UCSD-AML1 (cell line): ENCODE results near the gene RFC2.

Source experiments
- DNase-seq: peaks from one replicate; lab custom pipeline; 2025; ENCODE audit not compliant: unreplicated experiment; lab: John Stamatoyannopoulos, UW

RFC2 gene

DNA sequence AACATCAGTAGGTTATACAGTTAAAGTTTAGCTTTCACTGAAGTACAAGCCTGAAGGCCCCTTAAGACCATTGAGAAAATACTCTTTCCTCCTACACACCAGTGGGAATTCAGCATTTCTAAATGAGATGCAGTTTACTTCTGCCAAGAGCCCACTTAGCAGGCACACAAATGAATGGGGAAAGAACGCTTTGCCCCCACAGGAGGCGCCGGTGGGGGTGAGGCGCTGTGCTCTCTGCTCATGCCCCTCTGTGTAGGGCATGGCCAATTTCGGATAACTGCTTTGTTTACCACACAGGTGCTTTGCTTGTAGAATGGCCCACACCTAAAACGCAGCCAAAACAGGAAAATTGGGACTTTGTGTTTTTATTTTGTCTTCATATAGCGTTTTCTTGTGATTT lies 60.3 kb downstream of the RFC2 start:
- DNase-seq: no peak

DNA sequence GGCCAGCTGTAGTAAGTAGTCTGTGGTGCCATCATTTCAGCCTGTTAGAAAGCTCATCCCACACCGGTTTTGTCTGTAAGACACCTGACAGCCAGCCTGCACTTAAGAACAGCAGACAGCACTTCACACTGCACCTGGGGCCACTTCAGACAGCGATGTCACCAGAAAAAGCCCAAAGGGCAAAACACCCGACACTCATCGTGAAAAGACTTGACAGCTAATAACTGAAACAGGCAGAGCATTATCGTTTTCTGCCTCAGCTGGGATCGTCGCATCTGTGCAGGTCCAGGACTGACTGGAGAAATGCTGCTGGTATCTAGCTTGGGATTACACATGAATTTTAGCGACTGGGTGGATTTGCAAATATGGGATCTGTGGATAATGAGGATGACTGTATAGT lies 61.1 kb downstream of the RFC2 start:
- no peak for DNase-seq

DNA sequence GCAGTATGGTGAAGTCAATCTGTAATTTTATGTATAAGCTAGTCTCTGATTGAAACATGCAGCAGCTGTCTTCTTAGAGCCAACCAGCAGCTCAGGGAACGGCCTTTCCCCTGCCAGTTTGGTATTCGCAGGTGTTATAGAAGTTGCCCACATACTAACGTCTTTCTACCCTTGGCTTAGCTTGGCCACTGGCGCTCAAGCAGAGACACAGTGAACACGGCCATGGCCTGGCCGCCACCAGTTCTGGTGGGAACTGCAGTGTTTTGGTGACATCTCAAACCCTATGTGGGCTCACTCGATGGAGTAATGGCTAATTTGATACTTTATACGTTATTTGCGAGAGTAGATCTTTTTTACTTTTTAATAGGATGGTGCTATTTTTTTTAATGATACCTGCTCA lies 63.0 kb downstream of the RFC2 start:
- DNase-seq: no peak

DNA sequence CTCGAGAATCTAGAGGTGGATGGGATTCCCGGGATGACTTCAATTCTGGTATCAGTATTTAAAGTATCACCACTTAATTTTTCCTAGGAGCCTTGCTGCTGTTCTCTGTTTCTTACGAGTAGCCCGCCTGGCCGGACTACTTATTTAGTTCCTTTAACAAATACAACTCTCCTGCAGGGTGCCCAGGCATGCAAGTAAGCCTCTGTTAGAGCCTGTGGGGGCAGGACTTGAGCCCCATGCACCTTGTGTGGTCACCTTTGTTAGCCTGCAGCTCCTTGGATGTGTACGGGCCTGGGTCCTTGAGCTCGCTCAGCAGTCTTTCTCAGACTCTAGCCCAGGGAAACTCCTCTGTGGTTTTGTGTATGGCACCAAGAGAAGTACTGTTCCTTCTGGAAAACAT lies 63.9 kb downstream of the RFC2 start:
- no peak for DNase-seq

DNA sequence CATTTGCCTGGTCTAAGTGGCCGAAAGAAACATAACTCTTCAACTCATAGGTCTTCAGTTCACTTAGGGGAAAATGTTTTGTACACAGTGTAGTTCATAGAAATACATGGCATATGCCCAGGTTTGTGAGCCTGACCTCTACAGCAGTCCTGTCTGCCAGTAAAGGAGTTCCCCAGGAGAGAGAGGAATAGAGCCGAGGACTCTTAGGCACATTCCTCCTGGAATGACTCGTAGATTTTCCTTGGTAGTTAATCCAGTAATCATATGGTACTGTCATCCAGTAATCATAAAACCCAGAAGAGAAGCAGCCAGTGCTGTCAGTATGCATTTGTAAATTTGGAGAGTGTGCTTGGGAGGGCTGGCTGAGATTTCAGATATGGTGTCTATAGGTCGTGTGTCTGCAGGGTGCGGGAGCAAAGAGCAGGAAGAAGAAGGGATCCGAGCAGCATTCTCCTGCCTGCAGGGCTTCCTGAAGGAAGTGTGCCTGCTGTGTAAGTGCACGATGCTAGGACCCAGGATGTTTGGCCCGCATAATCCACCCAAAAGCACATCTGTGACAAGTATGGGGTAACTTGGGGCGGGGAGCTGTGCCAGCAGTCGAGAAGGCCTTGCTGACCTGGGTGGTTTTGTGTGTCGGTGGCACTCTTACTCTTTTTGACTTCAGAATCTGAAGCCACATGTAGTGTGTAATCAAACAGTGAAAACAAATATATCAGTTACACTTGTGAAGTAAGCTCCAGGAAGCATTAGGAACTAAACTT lies 66.1 kb downstream of the RFC2 start:
- no peak for DNase-seq

DNA sequence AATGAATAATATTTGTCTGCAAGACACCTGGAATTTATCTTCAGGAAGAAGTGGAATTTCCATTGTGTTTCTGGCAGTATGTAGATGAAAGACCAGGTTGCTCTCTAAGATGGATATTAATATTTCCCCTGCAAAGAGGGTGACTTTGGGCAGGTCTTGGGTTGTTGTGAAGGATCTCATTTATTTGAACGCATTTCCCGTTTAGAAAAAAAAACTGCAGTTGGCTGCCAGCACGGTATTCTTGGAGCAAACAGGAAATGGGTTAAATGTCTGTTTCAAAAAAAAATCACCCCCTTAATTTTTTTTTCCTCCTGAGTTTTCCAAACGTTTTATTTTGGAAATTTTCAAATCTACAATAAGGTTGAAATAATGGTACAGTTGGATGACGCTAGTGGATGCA lies 68.6 kb downstream of the RFC2 start:
- no peak for DNase-seq

DNA sequence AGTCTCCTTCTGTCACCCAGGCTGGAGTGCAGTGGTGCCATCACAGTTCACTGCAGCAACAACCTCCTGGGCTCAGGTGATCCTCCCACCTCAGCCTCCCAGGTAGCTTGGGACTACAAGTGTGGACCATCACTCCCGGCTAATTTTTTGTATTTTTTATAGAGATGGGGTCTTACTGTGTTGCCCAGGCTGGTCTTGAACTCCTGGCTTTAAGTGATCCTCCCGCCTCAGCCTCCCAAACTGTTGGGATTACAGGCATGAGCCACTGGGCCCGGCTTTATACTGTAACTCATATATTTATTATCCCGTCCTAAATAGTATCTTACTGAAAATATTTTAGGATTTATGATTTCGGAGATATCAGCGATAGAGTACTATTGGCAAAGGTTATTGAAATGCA lies 69.2 kb downstream of the RFC2 start:
- no peak for DNase-seq

DNA sequence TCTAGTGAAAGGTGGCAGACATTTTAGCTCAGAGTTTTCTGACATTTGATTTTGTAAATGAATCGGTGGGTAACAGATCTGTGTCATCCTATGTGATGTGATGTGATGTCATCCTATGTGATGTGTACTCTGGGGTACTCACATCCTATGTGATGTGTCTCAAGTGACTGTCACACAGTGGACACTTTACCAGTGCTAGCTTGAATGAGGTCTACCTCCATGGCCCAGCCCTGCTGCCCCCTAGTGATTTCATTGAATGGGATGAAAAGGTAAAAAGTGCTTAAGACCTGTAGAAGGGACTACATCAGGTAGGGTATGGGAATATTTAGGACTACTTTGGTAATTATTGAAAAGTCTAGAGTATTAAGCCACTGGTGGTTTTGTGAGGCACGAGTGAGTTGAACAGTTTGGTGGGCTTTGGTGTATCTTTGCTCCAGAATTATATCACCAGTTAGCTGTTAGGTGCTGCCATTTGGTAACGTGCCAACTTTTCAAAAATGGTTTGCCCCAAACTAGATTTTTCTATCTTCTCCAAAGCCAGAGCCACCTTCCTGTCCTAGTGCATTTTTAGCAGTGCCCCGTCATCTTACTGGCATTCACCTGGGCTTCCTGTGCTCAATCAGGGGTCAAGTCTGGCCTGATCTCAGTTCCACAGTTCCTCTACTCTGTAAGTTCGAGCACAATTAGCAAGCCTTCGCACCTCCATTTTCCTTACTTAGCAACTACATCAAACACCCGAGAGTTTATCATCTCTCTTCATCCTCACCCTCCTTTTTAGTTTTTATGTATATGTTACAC lies 70.3 kb downstream of the RFC2 start:
- no peak for DNase-seq

DNA sequence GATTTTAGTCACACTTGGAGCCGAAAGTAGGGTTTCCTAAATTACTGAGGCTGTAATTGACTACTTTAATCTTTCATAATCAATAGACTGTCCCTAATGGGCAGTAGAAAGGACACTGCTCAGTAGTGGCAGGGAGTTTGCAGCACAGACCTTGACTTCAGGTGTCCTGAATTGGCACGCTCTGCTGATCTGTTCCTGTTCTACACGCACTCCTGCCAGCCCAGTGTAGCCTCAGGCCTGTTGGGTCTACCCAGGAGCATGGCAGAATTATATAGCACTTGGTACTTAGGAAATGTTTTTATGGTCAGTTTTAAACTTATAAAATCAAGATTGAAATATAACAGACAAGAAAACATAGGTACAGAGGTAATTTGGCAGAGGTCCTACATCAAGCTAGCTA lies 71.1 kb downstream of the RFC2 start:
- no peak for DNase-seq

DNA sequence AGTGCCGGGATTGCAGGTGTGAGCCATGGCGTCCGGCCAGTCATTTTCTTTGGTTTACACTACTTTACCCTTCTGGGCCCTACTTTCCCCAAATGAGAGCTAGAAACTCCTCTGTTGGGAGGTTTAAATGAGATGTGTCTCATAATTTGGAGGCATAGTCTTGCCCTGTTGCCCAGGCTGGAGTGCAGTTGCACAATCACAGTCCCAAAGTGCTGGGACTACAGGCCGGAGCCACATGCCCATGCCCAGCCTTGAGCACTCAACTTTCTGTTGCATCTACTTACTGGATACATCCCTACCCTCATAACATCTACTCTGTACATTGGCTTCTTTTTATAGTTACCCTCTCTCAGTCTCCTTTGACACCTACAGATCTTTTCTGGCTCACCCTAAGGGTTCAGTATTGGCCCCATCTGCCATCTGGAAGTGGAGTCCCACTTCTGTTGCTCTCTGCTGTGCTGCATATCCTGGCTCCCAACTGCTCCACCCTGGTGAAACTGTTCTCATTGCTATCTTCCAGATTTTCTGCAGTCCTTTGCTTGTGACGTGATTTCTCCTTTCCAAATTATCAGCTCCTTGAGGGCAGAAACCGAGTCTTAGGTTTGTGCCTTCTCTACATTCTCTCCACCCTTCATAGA lies 71.6 kb downstream of the RFC2 start:
- no peak for DNase-seq

DNA sequence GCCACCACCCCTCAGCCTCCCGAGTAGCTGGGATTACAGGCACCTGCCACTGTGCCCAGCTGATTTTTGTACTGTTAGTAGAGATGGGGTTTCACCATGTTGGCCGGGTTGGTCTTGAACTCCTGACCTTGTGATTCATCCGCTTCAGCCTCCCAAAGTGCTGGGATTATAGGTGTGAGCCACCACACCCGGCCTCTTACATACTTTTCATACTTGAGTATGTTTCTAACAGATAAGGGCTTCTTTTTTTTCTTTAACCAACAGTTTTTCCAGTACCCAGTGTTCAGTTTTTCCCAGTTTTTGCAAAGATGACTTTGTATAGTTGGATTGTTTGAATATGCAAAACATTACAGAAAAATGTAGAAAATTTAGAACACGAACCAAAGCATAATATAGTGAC lies 72.4 kb downstream of the RFC2 start:
- DNase-seq: no peak
